GM23338 (cell line): Measurements from ENCODE around the gene AIMP2.

ENCODE experiments used
- EZH2 ChIP-seq: fragments of 200-600 bp; sonication (generic); IDR thresholded peaks from one replicate; pipeline ENCODE4 v1.8.0; 2017; ENCODE audit warnings: antibody characterized with exemption, mild to moderate bottlenecking, low read depth; ENCODE audit not compliant: unreplicated experiment
- POLR2AphosphoS5 ChIP-seq: IDR thresholded peaks from 2 replicates; pipeline ENCODE4 v1.6.1; 2016; ENCODE audit warnings: antibody characterized with exemption, low read depth
- TF ChIP-seq, protein P1 (sequence below), 2 experiments: fragments of 200-600 bp in 1 of 2; sonication (generic) in 1 of 2; conservative IDR thresholded peaks; 2 replicates each; pipeline versions ENCODE4 v1.5.1 to v1.6.1; 2016 to 2017; ENCODE audit warnings: antibody characterized with exemption in 2 of 2, low read depth in 2 of 2, mild to moderate bottlenecking in 2 of 2, moderate library complexity in 1 of 2

DNA sequence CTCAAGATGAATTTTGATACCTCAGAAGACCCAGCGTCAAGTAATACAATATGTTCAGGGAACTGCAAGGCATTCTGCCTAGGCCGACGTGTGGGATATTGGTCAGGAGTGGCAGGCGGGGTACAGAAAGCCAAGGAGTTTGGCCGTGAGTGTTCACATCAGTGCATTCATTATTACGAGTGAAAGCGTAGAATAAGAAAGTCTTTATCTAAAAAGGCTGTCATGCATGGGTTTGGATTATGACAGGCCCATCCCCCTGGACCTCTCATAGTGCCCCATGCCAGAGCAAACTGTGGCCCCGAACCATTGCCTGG lies 7.5 kb downstream of the AIMP2 start:
- TF ChIP-seq, protein P1, sequence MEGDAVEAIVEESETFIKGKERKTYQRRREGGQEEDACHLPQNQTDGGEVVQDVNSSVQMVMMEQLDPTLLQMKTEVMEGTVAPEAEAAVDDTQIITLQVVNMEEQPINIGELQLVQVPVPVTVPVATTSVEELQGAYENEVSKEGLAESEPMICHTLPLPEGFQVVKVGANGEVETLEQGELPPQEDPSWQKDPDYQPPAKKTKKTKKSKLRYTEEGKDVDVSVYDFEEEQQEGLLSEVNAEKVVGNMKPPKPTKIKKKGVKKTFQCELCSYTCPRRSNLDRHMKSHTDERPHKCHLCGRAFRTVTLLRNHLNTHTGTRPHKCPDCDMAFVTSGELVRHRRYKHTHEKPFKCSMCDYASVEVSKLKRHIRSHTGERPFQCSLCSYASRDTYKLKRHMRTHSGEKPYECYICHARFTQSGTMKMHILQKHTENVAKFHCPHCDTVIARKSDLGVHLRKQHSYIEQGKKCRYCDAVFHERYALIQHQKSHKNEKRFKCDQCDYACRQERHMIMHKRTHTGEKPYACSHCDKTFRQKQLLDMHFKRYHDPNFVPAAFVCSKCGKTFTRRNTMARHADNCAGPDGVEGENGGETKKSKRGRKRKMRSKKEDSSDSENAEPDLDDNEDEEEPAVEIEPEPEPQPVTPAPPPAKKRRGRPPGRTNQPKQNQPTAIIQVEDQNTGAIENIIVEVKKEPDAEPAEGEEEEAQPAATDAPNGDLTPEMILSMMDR (conservative IDR thresholded peaks at IDR 0.05; ENCODE audit: low read depth in 2 of 2): no peak
- TF ChIP-seq EZH2: no peak
- TF ChIP-seq POLR2AphosphoS5: no peak
